ENCODE results near the gene YWHAG. TPM values are rescaled to one million over a fixed set of nuclear protein-coding genes. Genes with fewer than 3 reads are reported as not detected.

The YWHAG gene
- total RNA-seq, 4 donors from 2014 or later: 52.8 to 97.7 (median 66.3) TPM

GRCh38 chr7:76280408-76280807, 78.4 kb downstream of the YWHAG start:
- intact Hi-C loops (cut with DNase I): no loop called here

GRCh38 chr7:76278540-76278939, 80.3 kb downstream of the YWHAG start:
- intact Hi-C loops (cut with DNase I): loop anchor here (5.0 kb wide), 1 partner anchor 91 kb away; no protein-coding TSS in a partner anchor
- TF ChIP-seq POLR2A (IDR thresholded peaks at IDR 0.05) (no peak), CTCF (IDR thresholded peaks at IDR 0.05) (no peak)
- no peaks in the 10 kb centered on the region for H3K9me3 ChIP-seq
- DNase-seq: no peak
- peaks cover 0 to 72% (median 0%) of the 10 kb centered on the region in 4 donors for H3K27me3 ChIP-seq
- H3K4me3 ChIP-seq: no peak overlapping the region
- WGBS, 2 donors: 100% methylated on average over 1 of the region's 1 CpG; no CpG with 5 or more reads in 1 of the 2 donors
- H3K4me1 ChIP-seq: peaks cover 10 to 31% (median 14%) of the 10 kb centered on the region in 3 donors
- H3K27ac ChIP-seq: no peak overlapping the region
- no peaks in the 10 kb centered on the region for H3K36me3 ChIP-seq

More at GRCh38 chr7:76280408-76280807, 78.4 kb downstream of the YWHAG start:
- no peaks in the 10 kb centered on the region for H3K9me3 ChIP-seq
- no peak for TF ChIP-seq CTCF (IDR thresholded peaks at IDR 0.05)
- no peak for TF ChIP-seq POLR2A (IDR thresholded peaks at IDR 0.05)
- H3K27ac ChIP-seq: no peak overlapping the region
- H3K27me3 ChIP-seq: peaks cover 0 to 66% (median 0%) of the 10 kb centered on the region in 4 donors
- H3K36me3 ChIP-seq: peaks cover 0 to 3% (median 0%) of the 10 kb centered on the region in 3 donors
- no peak overlapping the region for H3K4me3 ChIP-seq
- 29 to 44% methylated on average over 10 to 13 of the region's 25 CpGs for WGBS, 2 donors
- H3K4me1 ChIP-seq: peaks cover 10 to 34% (median 14%) of the 10 kb centered on the region in 3 donors
- no peak for DNase-seq

Other genes starting within 250 kb of the YWHAG start
- 10 to 100 TPM in 2 of 4 donors, 1 to 10 TPM in 2; 8.0 to 22.4 (median 10.8) TPM for gene SRRM3, start 157.1 kb downstream of the YWHAG start, total RNA-seq
- 1,000 to 10,000 TPM; 2,415 to 6,888 (median 3,249) TPM for gene HSPB1, start 56.3 kb downstream of the YWHAG start, total RNA-seq
- gene SSC4D, start 50.7 kb upstream of the YWHAG start, total RNA-seq: under 1 TPM in 1 of 4 donors, not detected in 3; 0.48 TPM
- gene ZP3, start 66.0 kb upstream of the YWHAG start, total RNA-seq: 1 to 10 TPM; 3.8 to 7.9 (median 4.4) TPM
- gene DTX2, start 102.7 kb upstream of the YWHAG start, total RNA-seq: 100 to 1,000 TPM in 1 of 4 donors, 10 to 100 TPM in 3; 38.7 to 107 (median 59.7) TPM
- 10 to 100 TPM in 3 of 4 donors, 1 to 10 TPM in 1; 9.2 to 34.9 (median 23.8) TPM for gene UPK3B, start 151.6 kb upstream of the YWHAG start, total RNA-seq
- gene SPDYE16, start 184.3 kb upstream of the YWHAG start, total RNA-seq: not detected

Data from esophagus squamous epithelium (tissue), 5 donors.